Fibroblast of lung (primary cell): ENCODE measurements around the gene TRIM26. TPM values are rescaled to one million over a fixed set of nuclear protein-coding genes. Genes with fewer than 3 reads are reported as not detected.

Source experiments
- DNase-seq, 2 donors: peaks; one replicate each; pipeline versions ENCODE4 v3.0.0 to v3.0.0-alpha.2; 2010; ENCODE audit warnings: low read depth in 2 of 2
- H2AFZ ChIP-seq: 2 replicates; pipeline ENCODE4 v1.5.1; 2012; ENCODE audit warnings: low read length, control low read depth, inconsistent platforms
- H3K27ac ChIP-seq: 2 replicates; pipeline ENCODE4 v1.5.1; 2011; ENCODE audit warnings: low read length, control low read depth; ENCODE audit not compliant: insufficient read depth
- H3K27me3 ChIP-seq: 2 replicates; pipeline ENCODE4 v1.5.1; 2011; ENCODE audit warnings: mild to moderate bottlenecking, low read length; ENCODE audit not compliant: control insufficient read depth, insufficient read depth
- H3K36me3 ChIP-seq: 2 replicates; pipeline ENCODE4 v1.5.1; 2011; ENCODE audit warnings: low read length; ENCODE audit not compliant: control insufficient read depth, insufficient read depth
- H3K4me1 ChIP-seq: 2 replicates; pipeline ENCODE4 v1.5.1; 2011; ENCODE audit warnings: low read length; ENCODE audit not compliant: control insufficient read depth, insufficient read depth; ENCODE audit errors: extremely low read depth
- H3K4me2 ChIP-seq: 2 replicates; pipeline ENCODE4 v1.5.1; 2011; ENCODE audit warnings: low read length, control low read depth; ENCODE audit not compliant: insufficient read depth; ENCODE audit errors: extremely low read depth
- H3K4me3 ChIP-seq, 4 experiments: fragments of 200-600 bp in 1 of 4; sonication (generic) in 1 of 4; replicated peaks in 1 of 4; 2 replicates each; pipeline ENCODE4 v1.5.1; 2011 to 2016; ENCODE audit warnings: low read length in 4 of 4, low read depth in 3 of 4, mild to moderate bottlenecking in 3 of 4, control low read depth in 2 of 4, inconsistent platforms in 1 of 4, mixed read lengths in 1 of 4; ENCODE audit not compliant: insufficient read depth in 1 of 4; ENCODE audit errors: control extremely low read depth in 1 of 4
- H3K79me2 ChIP-seq: 2 replicates; pipeline ENCODE4 v1.5.1; 2012; ENCODE audit warnings: mild to moderate bottlenecking, low read length, inconsistent platforms; ENCODE audit not compliant: control insufficient read depth, insufficient read depth
- H3K9ac ChIP-seq: 2 replicates; pipeline ENCODE4 v1.5.1; 2011; ENCODE audit warnings: mild to moderate bottlenecking, low read length, control low read depth; ENCODE audit not compliant: insufficient read depth
- H3K9me3 ChIP-seq: 2 replicates; pipeline ENCODE4 v1.5.1; 2012; ENCODE audit warnings: low read depth, low read length; ENCODE audit not compliant: control insufficient read depth, insufficient read depth
- H4K20me1 ChIP-seq: 2 replicates; pipeline ENCODE4 v1.5.1; 2011; ENCODE audit warnings: low read length; ENCODE audit not compliant: control insufficient read depth, insufficient read depth; ENCODE audit errors: extremely low read depth
- CTCF ChIP-seq, 2 donors: IDR thresholded peaks in 1 of 2; conservative IDR thresholded peaks in 1 of 2; 1 replicate in 1 of 2; 2 replicates in 1 of 2; pipeline ENCODE4 v1.5.1; 2011 to 2012; ENCODE audit warnings: low read length in 2 of 2, control low read depth in 1 of 2, inconsistent platforms in 1 of 2, low read depth in 1 of 2, mild to moderate bottlenecking in 1 of 2
- EZH2 ChIP-seq: IDR thresholded peaks from 2 replicates; pipeline ENCODE4 v1.5.1; 2012; ENCODE audit warnings: low read length, control low read depth, mild to moderate bottlenecking; ENCODE audit errors: missing control alignments
- polyA plus RNA-seq, 2 donors: library from polyadenylated mRNA; depleted of rRNA in 1 of 2; stranded (reverse) in 1 of 2; unstranded in 1 of 2; fragments of >200 nt; gene quantifications; 2 replicates each; pipeline ENCODE4 v1.2.1, GENCODE V29; 2011 to 2012; ENCODE audit warnings: missing spikeins in 1 of 2
- total RNA-seq: library from RNA; depleted of rRNA; stranded (reverse); fragments of >200 nt; gene quantifications from 2 replicates; pipeline ENCODE4 v1.2.1, GENCODE V29; 2014

TRIM26 gene
- total and polyA plus RNA-seq, 2 donors (not counting 1 experiment from before 2014, with no cell fraction given) = 18.8 to 22.5 TPM

DNA sequence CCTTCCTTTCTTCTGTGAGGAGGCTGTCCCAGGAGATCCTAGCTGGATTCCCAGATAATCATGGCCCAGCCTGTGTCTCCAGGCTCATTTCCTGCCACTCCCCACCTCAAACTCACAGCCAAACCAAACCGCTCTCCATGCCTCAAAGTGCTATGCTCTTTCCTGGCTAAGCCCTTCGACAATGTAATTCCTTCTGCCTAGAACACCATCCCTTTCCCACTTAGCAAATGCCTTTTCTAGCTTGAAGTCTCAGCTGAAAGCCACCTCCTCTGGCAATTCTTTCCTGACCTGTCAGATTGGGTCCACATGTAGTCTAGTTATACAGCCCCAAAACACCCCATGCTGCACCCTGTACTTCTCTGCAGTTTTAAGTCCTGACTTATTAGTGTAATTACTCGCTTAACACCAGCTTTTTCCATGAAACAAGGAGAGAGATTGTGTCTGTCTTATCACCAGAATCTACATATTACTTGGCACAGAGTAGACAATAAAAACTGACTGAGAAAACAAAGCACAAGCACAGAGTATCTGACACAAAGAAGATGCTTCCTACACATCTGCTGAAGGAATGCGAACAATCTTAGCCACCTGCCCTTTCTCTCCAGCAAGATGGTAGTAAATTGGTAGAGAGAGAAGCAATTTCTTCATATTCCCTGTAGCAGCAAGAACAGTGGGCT is 5.4 kb downstream of the TRIM26 start:
- Histone ChIP-seq H3K4me2 (peak overlapping the region; percentile 1), H3K27ac (no peak overlapping the region), H3K79me2 (peaks cover 45% of the 10 kb centered on the region), H4K20me1 (no peaks in the 10 kb centered on the region), H3K27me3 (no peaks in the 10 kb centered on the region), H3K36me3 (no peaks in the 10 kb centered on the region), H3K9me3 (no peaks in the 10 kb centered on the region), H3K4me3 (no peak overlapping the region), H3K9ac (no peak overlapping the region), H3K4me1 (peaks cover 16% of the 10 kb centered on the region), H2AFZ (no peak overlapping the region)
- DNase-seq = peak in 1 of 2 donors; percentile 49
- TF ChIP-seq CTCF (conservative IDR thresholded peaks at IDR 0.05 in 1 of 2, IDR thresholded peaks at IDR 0.05 in 1 of 2; ENCODE audit: low read depth in 1 of 2, low read length in 2 of 2) = no peak
- TF ChIP-seq EZH2 = no peak

DNA sequence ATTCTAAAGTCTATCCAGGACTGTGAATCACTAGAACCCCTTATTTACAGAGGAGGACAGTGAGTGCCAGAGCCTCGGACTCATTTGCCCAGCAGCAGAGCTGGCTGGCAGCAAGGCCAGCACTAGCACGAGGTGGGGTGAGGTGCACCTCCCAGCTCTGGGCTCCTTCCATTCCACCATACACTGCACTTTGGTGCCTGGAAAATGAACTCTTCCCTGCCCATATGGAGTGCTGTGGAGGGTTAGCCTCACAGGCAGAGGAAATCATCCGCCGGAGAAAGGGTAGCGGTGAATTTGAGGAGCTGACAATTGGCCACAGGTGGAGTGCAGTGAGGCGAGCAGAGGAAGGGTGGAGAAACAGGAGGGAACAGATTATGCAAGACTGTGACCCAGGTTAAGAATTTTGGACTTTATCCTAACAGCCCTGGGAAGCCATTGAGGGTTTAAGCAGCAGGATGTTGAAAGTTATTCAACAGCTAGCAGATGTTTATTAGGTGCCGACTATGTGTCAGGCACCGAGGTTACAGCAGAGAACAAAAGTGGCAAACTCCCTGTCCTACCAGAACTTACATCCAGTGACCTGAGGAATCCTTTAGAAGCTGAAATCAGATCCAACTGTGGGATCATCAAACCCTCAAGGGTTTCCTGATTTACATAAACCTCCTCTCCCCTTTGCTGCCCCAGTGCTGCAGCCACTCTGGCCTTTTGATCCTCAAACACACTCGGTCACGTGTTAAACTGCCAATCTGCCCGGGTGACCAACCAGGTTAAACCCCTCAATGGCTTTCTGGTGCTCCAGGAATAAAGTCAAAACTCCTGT is 6.2 kb downstream of the TRIM26 start:
- H3K9me3 ChIP-seq = no peaks in the 10 kb centered on the region
- peak; percentile 25 to 31 for DNase-seq
- no peak overlapping the region for H3K9ac ChIP-seq
- no peak overlapping the region for H3K4me3 ChIP-seq
- H3K4me1 ChIP-seq = peaks cover 13% of the 10 kb centered on the region
- H3K79me2 ChIP-seq = peaks cover 38% of the 10 kb centered on the region
- no peak overlapping the region for H2AFZ ChIP-seq
- H3K36me3 ChIP-seq = no peaks in the 10 kb centered on the region
- no peaks in the 10 kb centered on the region for H3K27me3 ChIP-seq
- no peak overlapping the region for H3K27ac ChIP-seq
- no peaks in the 10 kb centered on the region for H4K20me1 ChIP-seq
- peak overlapping the region; percentile 1 for H3K4me2 ChIP-seq
- no peak for TF ChIP-seq CTCF (conservative IDR thresholded peaks at IDR 0.05 in 1 of 2, IDR thresholded peaks at IDR 0.05 in 1 of 2; ENCODE audit: low read depth in 1 of 2, low read length in 2 of 2)

- H2AFZ ChIP-seq = no peak overlapping the region
- no peaks in the 10 kb centered on the region for H4K20me1 ChIP-seq
- TF ChIP-seq EZH2 (no peak), CTCF (conservative IDR thresholded peaks at IDR 0.05 in 1 of 2, IDR thresholded peaks at IDR 0.05 in 1 of 2; ENCODE audit: low read depth in 1 of 2, low read length in 2 of 2) (no peak)
- H3K36me3 ChIP-seq = no peaks in the 10 kb centered on the region
- peaks cover 30% of the 10 kb centered on the region for H3K79me2 ChIP-seq
- no peak overlapping the region for H3K27ac ChIP-seq
- peak in 1 of 2 donors; percentile 29 for DNase-seq
- H3K27me3 ChIP-seq = no peaks in the 10 kb centered on the region
- no peak overlapping the region for H3K9ac ChIP-seq
- H3K9me3 ChIP-seq = no peaks in the 10 kb centered on the region
- no peak overlapping the region for H3K4me2 ChIP-seq
- peaks cover 10% of the 10 kb centered on the region for H3K4me1 ChIP-seq
- no peak overlapping the region for H3K4me3 ChIP-seq
These were observed 7.1 kb downstream of the TRIM26 start for GRCh38 chr6:30206152-30206551.
